Adrenal gland (tissue), 12 donors: ENCODE measurements around the gene WDR1. TPM values are rescaled to one million over a fixed set of nuclear protein-coding genes. Genes with fewer than 3 reads are reported as not detected.

Experiments
- DNase-seq, 7 donors: peaks; one replicate each; pipeline ENCODE4 v3.0.0-alpha.2; 2019 to 2020
- H3K27ac ChIP-seq, 5 donors: fragments of 200-600 bp; sonication (generic) in 4 of 5; 1 replicate in 3 of 5; 2 replicates in 2 of 5; pipeline versions ENCODE4 v1.5.1 to v1.8.0; 2016 to 2020; ENCODE audit warnings: mild to moderate bottlenecking in 1 of 5
- H3K27me3 ChIP-seq: fragments of 200-600 bp; 2 replicates; pipeline ENCODE4 v1.8.0; 2021
- H3K36me3 ChIP-seq, 2 donors: fragments of 200-600 bp; replicated peaks in 1 of 2; 1 replicate in 1 of 2; 2 replicates in 1 of 2; pipeline versions ENCODE4 v1.5.1 to v1.8.0; 2018 to 2022
- H3K4me1 ChIP-seq, 2 donors: fragments of 200-600 bp; replicated peaks in 1 of 2; 1 replicate in 1 of 2; 2 replicates in 1 of 2; pipeline versions ENCODE4 v1.5.1 to v1.8.0; 2018 to 2021
- H3K4me3 ChIP-seq, 4 donors: fragments of 200-600 bp; sonication (generic) in 3 of 4; one replicate each; pipeline ENCODE4 v1.5.1; 2016 to 2018
- H3K9me3 ChIP-seq, 3 donors: fragments of 200-600 bp; sonication (generic) in 1 of 3; replicated peaks in 1 of 3; 1 replicate in 2 of 3; 2 replicates in 1 of 3; pipeline versions ENCODE4 v1.5.1 to v1.8.0; 2016 to 2021
- POLR2A ChIP-seq, 2 donors: fragments of 450-650 bp; IDR thresholded peaks; one replicate each; pipeline ENCODE4 v1.6.1; 2017; ENCODE audit warnings: antibody characterized with exemption in 2 of 2, mild to moderate bottlenecking in 2 of 2, moderate library complexity in 1 of 2
- WGBS, 4 donors: extraction: QIAGEN DNeasy Blood & Tissue Kit in 2 of 4; methylation state at CpG; one replicate each; pipeline versions ENCODE4 v1.1.5 to v1.1.7; 2013 to 2017; 5-methylcytosine and 5-hydroxymethylcytosine counted together
- intact Hi-C, 2 donors: fragments of 100-400 bp; cut with DNase I; formaldehyde crosslinking; loops; one replicate each; pipeline versions ENCODE4 v1.14.1 to v1.15.0; 2022 to 2023
- polyA plus RNA-seq, 3 donors: library from polyadenylated mRNA; stranded (reverse); fragments of 200-250 nt in 2 of 3; fragments of 350-450 nt in 1 of 3; fragmentation: Illumina TruSeq in 1 of 3; extraction: RNeasy Lipid Tissue Mini Kit (QIAGEN cat#74804) in 1 of 3; gene quantifications; one replicate each; pipeline ENCODE4 v1.2.3, GENCODE V29; 2013 to 2014
- total RNA-seq, 9 donors: library from RNA; depleted of rRNA in 4 of 9; stranded (reverse); fragments of >200 nt in 4 of 9; fragments of 120-200 nt in 1 of 9; fragmentation: NEBNext Ultra II Directional in 1 of 9; extraction: Animal tissue kit (Norgen Biotek cat#: 25700) in 1 of 9; gene quantifications; one replicate each; pipeline versions ENCODE4 v1.1.0 to v1.2.4, GENCODE V29; 2013 to 2023
- TF ChIP-seq, protein P1 (sequence below), 6 experiments: fragments of 450-650 bp in 4 of 6; fragments of 200-600 bp in 2 of 6; sonication (generic) in 1 of 6; IDR thresholded peaks; 1 replicate in 5 of 6; 2 replicates in 1 of 6; pipeline versions ENCODE4 v1.5.1 to v1.8.0; 2016 to 2021; ENCODE audit warnings: antibody characterized with exemption in 6 of 6, mild to moderate bottlenecking in 2 of 6, moderate library complexity in 1 of 6
- donor health status: healthy with polysubstance abuse.
- donor health status: Bipolar disorder and iron deficiency.
- donor health status: DM: yes; HTN: yes; CAD: no.
- donor health status: DM: no; HTN: no; CAD: no.
- donor health status: DM: no; HTN: no; CAD: no.
- donor health status: DM: yes; HTN: yes; CAD: no.

WDR1 gene
- total and polyA plus RNA-seq, 12 donors: 66.5 to 228 (median 143) TPM

DNA sequence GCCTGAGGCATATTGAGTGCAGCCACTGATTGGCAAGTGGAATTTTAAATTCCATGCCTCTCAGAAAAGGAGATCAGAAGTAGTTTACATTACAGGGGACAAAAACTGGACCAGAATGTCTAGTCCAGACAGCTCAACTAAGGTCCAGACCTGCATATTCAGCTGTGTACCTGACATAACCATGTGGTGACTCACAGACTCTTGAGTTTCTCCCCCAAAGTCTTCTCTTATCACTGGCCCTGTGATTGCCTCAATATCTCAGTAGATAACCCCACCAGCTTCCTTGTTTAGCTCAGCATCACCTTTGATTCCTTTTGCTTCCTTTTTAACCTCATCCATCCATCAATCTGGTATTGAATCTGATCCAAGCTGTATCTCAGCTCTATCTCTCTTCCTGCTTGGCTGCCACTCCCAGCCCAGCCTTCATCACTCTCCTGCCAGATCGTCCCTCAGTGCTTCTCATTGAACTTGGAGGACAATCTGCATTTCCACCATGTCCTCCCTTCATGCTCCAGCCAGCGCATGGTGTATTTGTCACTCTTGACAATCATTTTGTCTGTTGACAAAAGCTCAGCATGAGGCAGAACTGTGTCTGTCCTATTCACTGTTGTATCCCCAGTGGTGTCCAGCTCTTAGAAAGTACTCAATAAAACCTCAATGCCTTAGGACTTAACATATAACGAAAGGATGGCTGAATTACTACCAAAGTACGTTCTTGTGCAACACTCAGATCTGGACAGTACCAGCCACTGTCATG, 67.5 kb downstream of the WDR1 start:
- H3K27ac ChIP-seq: no peak overlapping the region
- no peaks in the 10 kb centered on the region for H3K9me3 ChIP-seq
- no peak overlapping the region for H3K4me3 ChIP-seq
- no peaks in the 10 kb centered on the region for H3K27me3 ChIP-seq
- TF ChIP-seq, protein P1, sequence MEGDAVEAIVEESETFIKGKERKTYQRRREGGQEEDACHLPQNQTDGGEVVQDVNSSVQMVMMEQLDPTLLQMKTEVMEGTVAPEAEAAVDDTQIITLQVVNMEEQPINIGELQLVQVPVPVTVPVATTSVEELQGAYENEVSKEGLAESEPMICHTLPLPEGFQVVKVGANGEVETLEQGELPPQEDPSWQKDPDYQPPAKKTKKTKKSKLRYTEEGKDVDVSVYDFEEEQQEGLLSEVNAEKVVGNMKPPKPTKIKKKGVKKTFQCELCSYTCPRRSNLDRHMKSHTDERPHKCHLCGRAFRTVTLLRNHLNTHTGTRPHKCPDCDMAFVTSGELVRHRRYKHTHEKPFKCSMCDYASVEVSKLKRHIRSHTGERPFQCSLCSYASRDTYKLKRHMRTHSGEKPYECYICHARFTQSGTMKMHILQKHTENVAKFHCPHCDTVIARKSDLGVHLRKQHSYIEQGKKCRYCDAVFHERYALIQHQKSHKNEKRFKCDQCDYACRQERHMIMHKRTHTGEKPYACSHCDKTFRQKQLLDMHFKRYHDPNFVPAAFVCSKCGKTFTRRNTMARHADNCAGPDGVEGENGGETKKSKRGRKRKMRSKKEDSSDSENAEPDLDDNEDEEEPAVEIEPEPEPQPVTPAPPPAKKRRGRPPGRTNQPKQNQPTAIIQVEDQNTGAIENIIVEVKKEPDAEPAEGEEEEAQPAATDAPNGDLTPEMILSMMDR (IDR thresholded peaks at IDR 0.05): no peak
- no peak for TF ChIP-seq POLR2A (IDR thresholded peaks at IDR 0.05)
- WGBS, 4 donors: 52 to 68% (median 61%) methylated on average over 4 of the region's 4 CpGs
- H3K4me1 ChIP-seq: no peaks in the 10 kb centered on the region
- DNase-seq: no peak
- no peaks in the 10 kb centered on the region for H3K36me3 ChIP-seq
- intact Hi-C loops: no loop called here

GRCh38 chr4:10047967-10048366, 68.6 kb downstream of the WDR1 start:
- intact Hi-C loops: no loop called here
- no peaks in the 10 kb centered on the region for H3K36me3 ChIP-seq
- H3K4me3 ChIP-seq: no peak overlapping the region
- no peaks in the 10 kb centered on the region for H3K9me3 ChIP-seq
- TF ChIP-seq, protein P1 (IDR thresholded peaks at IDR 0.05): no peak
- no peak for TF ChIP-seq POLR2A (IDR thresholded peaks at IDR 0.05)
- WGBS, 4 donors: 75 to 88% (median 79%) methylated on average over 5 of the region's 5 CpGs
- no peaks in the 10 kb centered on the region for H3K4me1 ChIP-seq
- H3K27ac ChIP-seq: no peak overlapping the region
- H3K27me3 ChIP-seq: no peaks in the 10 kb centered on the region
- DNase-seq: no peak

DNA sequence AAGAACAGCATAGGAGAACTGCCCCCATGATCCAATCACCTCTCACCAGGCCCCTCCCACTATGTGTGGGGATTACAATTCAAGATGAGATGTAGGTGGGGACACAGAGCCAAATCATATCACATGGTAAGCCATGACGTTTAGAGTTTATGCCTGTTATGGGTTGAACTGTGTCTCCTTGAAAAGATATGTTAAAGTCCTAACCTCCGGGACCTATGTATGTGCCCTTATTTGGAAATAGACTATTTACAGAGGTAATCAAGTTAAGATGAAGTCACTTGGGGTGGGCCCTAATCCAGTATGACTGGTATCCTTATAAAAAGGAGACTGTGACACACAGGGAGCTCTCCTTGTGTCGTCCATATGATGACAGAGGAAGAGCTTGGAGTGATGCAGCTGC, 70.1 kb downstream of the WDR1 start:
- H3K4me3 ChIP-seq: no peak overlapping the region
- no peaks in the 10 kb centered on the region for H3K9me3 ChIP-seq
- H3K27ac ChIP-seq: no peak overlapping the region
- H3K4me1 ChIP-seq: no peaks in the 10 kb centered on the region
- TF ChIP-seq POLR2A (IDR thresholded peaks at IDR 0.05): no peak
- TF ChIP-seq, protein P1 (IDR thresholded peaks at IDR 0.05): no peak
- no peaks in the 10 kb centered on the region for H3K27me3 ChIP-seq
- intact Hi-C loops: no loop called here
- 75 to 85% (median 78%) methylated on average over 3 of the region's 3 CpGs for WGBS, 4 donors
- H3K36me3 ChIP-seq: no peaks in the 10 kb centered on the region
- DNase-seq: no peak

DNA sequence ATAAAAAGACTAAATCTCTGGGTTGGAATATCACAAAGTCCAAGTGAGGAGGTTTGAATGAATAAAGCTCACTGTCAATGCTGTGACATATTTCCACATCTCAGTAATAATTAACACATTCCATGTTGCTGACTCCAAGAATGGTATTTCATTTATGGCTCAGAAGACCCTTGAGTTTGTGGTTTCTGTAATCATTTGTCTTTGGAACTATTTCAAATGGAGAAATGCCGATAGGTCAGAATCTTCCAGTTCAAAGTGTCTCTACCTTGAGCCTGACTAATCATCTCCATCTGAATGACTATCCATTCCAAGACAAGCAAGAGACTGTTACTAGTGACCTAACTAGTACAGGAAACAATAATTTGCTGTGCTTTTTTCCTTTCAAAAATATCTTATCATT, 71.1 kb downstream of the WDR1 start:
- intact Hi-C loops: no loop called here
- TF ChIP-seq, protein P1 (IDR thresholded peaks at IDR 0.05): no peak
- no peak for TF ChIP-seq POLR2A (IDR thresholded peaks at IDR 0.05)
- Histone ChIP-seq H3K27me3 (no peaks in the 10 kb centered on the region), H3K36me3 (no peaks in the 10 kb centered on the region), H3K4me1 (no peaks in the 10 kb centered on the region), H3K4me3 (no peak overlapping the region), H3K9me3 (no peaks in the 10 kb centered on the region), H3K27ac (no peak overlapping the region)
- 64 to 82% (median 77%) methylated on average over 1 of the region's 1 CpG for WGBS, 4 donors
- no peak for DNase-seq
